Cardiac muscle cell (in vitro differentiated cells and primary cell): ENCODE results near the gene EED. TPM values are rescaled to one million over a fixed set of nuclear protein-coding genes. Genes with fewer than 3 reads are reported as not detected.

Experiments used
- DNase-seq, 2 donors: peaks; one replicate each; pipeline versions ENCODE4 v3.0.0 to v3.0.0-alpha.2; 2010 to 2017; ENCODE audit warnings: low read depth in 1 of 2, low spot score in 1 of 2
- H3K27ac ChIP-seq: fragments of 200-600 bp; sonication (generic); 2 replicates; pipeline ENCODE4 v1.5.1; 2016
- H3K27me3 ChIP-seq: fragments of 200-600 bp; sonication (generic); 2 replicates; pipeline ENCODE4 v1.6.0; 2016; ENCODE audit warnings: control low read depth
- H3K36me3 ChIP-seq: fragments of 200-600 bp; sonication (generic); 2 replicates; pipeline ENCODE4 v1.5.1; 2016; ENCODE audit warnings: control low read depth
- H3K4me1 ChIP-seq: fragments of 200-600 bp; sonication (generic); 2 replicates; pipeline ENCODE4 v1.8.1; 2017; ENCODE audit warnings: low read depth, mild to moderate bottlenecking, mixed run types
- H3K4me3 ChIP-seq: fragments of 200-600 bp; sonication (generic); 2 replicates; pipeline ENCODE4 v1.5.1; 2016; ENCODE audit warnings: mild to moderate bottlenecking
- H3K9me3 ChIP-seq: fragments of 200-600 bp; sonication (generic); 2 replicates; pipeline ENCODE4 v1.5.1; 2017; ENCODE audit warnings: low read depth, mild to moderate bottlenecking, control low read depth
- polyA plus RNA-seq: library from polyadenylated mRNA; unstranded; fragments of >200 nt; fragmentation: Nextera tagmentation; extraction: Ambion mirVana; gene quantifications from 2 replicates; pipeline ENCODE4 v1.2.1, GENCODE V29; 2016
- total RNA-seq: library from RNA; depleted of rRNA; stranded (reverse); fragments of >200 nt; gene quantifications from 2 replicates; pipeline ENCODE4 v1.2.3, GENCODE V29; 2016
- TF ChIP-seq, protein P1 (sequence below): IDR thresholded peaks from 2 replicates; pipeline ENCODE4 v1.5.1; 2012; ENCODE audit warnings: low read depth, mild to moderate bottlenecking, low read length

Gene EED
- total and polyA plus RNA-seq, 2 experiments from 2014 or later: 24.0 to 30.1 TPM

- Histone ChIP-seq H3K4me3 (no peak overlapping the region), H3K9me3 (no peaks in the 10 kb centered on the region), H3K27me3 (no peaks in the 10 kb centered on the region), H3K4me1 (peaks cover 7% of the 10 kb centered on the region), H3K27ac (no peak overlapping the region), H3K36me3 (no peaks in the 10 kb centered on the region)
- TF ChIP-seq, protein P1, sequence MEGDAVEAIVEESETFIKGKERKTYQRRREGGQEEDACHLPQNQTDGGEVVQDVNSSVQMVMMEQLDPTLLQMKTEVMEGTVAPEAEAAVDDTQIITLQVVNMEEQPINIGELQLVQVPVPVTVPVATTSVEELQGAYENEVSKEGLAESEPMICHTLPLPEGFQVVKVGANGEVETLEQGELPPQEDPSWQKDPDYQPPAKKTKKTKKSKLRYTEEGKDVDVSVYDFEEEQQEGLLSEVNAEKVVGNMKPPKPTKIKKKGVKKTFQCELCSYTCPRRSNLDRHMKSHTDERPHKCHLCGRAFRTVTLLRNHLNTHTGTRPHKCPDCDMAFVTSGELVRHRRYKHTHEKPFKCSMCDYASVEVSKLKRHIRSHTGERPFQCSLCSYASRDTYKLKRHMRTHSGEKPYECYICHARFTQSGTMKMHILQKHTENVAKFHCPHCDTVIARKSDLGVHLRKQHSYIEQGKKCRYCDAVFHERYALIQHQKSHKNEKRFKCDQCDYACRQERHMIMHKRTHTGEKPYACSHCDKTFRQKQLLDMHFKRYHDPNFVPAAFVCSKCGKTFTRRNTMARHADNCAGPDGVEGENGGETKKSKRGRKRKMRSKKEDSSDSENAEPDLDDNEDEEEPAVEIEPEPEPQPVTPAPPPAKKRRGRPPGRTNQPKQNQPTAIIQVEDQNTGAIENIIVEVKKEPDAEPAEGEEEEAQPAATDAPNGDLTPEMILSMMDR: no peak
- no peak for DNase-seq
Measured at GRCh38 chr11:86240164-86240563, 4.4 kb upstream of the EED start.

DNA sequence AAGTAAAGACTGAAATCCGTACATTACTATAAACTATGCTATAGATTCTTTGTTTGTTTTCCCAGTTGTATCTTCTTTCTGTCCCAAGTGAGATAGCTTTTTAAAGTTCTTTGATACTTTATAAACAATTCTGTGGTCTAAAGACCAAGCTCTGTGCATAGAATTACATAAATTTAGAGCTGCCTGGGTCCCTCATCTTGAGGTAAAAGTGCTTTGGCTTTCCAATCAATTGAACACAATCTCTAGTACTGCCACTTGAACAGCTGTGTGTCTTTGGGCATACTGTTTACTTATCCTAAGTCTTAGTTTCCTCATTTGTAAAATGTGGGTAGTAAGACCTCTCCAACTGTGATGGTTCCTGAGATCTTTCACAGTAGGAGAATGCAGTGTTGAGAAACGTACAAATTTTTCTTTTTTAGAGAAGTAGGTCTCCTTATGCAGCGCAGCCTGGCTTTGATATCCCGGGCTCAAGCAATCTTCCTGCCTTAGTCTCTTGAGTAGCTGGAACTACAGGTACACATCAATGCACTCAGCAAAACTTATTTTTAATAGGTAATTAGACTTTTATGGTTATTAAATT is 2.5 kb upstream of the EED start:
- DNase-seq: no peak
- TF ChIP-seq, protein P1: no peak
- H3K36me3 ChIP-seq: no peaks in the 10 kb centered on the region

DNA sequence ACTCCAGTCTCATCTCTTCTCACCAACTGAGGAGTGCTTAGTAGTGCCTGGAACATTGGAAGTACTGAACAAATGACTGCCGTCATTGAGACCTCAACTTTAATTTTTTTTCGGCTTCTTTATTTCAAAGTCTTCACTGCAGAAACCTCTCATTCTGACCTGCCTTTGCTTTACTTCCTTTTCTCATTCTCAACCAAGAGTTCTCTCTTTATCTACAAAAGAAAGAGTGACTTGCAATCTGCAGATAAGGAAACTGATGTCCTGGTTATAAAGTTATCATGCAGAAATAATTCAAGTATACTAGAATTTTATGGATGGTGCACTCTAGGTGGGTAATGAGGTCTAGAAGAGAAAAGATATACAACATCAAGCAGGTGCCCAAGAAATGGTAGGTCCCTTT is 1.2 kb upstream of the EED start:
- Histone ChIP-seq H3K4me3 (no peak overlapping the region), H3K27me3 (no peaks in the 10 kb centered on the region), H3K27ac (no peak overlapping the region), H3K4me1 (peaks cover 22% of the 10 kb centered on the region), H3K9me3 (no peaks in the 10 kb centered on the region), H3K36me3 (no peaks in the 10 kb centered on the region)
- DNase-seq: no peak
- TF ChIP-seq, protein P1: no peak

More for the DNA sequence above, 2.5 kb upstream of the EED start:
- Histone ChIP-seq H3K27me3 (no peaks in the 10 kb centered on the region), H3K4me3 (no peak overlapping the region), H3K9me3 (no peaks in the 10 kb centered on the region), H3K27ac (no peak overlapping the region), H3K4me1 (peaks cover 15% of the 10 kb centered on the region)

DNA sequence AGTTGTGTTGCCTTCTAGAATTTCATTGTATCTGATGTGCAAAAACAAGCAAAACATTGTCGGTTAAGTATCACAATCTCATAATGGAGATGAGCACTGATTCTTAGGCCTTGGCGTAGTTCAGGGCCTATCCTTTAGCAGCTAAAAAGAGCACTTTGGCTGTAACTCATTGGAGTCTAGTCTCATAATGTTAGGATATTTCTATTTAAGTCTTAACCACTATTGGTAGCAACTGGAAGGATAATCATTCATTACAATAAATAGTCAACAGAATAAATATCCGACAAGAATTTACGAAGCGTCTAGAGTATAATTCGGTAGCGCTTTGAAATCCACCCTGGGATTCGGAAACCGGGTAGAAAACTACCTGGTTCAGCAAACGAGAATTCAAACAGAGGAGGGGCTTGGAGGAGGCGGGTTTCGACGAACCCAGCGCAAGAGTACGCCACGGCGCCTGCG is 461 bp upstream of the EED start:
- H3K36me3 ChIP-seq: no peaks in the 10 kb centered on the region
- H3K4me3 ChIP-seq: peak overlapping the region; percentile 73
- peaks cover 29% of the 10 kb centered on the region for H3K4me1 ChIP-seq
- H3K27me3 ChIP-seq: no peaks in the 10 kb centered on the region
- DNase-seq: peak in 1 of 2 donors; percentile 92
- no peaks in the 10 kb centered on the region for H3K9me3 ChIP-seq
- TF ChIP-seq, protein P1: no peak
- H3K27ac ChIP-seq: peak overlapping the region; percentile 99

DNA sequence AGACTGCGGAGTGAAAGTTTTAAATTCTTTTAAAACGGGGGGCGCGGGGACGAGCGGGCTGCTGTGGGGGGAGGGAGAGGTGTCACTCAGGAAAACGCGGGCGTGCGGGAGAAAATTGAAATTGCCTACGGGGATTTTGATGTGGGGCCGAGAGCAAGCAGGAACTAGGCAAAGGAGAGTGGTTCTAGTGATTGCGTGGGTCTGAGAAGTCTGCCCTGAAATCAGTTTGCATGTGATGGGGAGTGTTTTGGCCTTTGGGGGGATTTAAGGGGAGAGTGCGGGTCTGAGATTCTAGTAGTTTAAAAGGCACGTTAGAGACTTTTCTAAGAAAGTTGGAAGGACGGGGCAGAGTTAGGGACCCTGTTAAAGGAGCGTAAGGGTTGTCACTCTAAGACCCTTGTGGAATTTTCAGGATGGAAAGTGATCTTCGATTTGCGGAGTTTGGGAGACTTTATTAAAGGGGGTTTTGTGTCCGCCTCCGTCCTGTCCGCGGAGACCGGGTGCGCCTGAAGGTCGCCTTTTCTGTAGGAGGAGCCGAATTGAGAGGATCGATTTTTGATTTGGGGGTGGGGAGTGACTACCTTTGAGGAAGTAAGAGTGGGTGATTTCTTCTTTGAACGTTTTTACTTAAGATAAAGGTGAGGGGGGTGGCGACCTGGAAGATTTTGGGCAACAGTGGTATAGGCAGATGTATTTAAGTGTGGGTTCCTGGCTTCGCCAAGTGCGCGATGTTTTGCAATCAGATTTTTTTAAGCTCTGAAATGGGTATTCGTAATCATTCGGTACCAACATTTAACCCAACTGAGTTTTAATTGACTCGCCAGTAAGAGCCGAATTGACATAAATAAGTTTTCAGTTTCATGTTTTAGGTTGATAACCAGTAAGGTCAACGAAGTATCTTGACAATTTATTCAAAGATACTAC is 1.1 kb downstream of the EED start:
- no peaks in the 10 kb centered on the region for H3K36me3 ChIP-seq
- H3K4me1 ChIP-seq: peaks cover 42% of the 10 kb centered on the region
- H3K4me3 ChIP-seq: peak overlapping the region; percentile 73
- peak overlapping the region; percentile 99 for H3K27ac ChIP-seq
- TF ChIP-seq, protein P1: no peak
- H3K27me3 ChIP-seq: no peaks in the 10 kb centered on the region
- peak; percentile 14 to 19 for DNase-seq
- H3K9me3 ChIP-seq: no peaks in the 10 kb centered on the region
